Activated CD4-positive, alpha-beta T cell treated with anti-CD3 and anti-CD28 coated beads, Interleukin-2, amount 10 ng/mL, durations not matched to agents 7 days and 5 days (primary cell): ENCODE data around the gene HSPG2. TPM values are rescaled to one million over a fixed set of nuclear protein-coding genes. Genes with fewer than 3 reads are reported as not detected.

Experiments
- CTCF ChIA-PET: fragments of 350-600 bp; sonication (Branson Sonifier 250); formaldehyde crosslinking; loops from one replicate; lab custom pipeline; 2021; ENCODE audit warnings: antibody characterized with exemption; lab: Charles Lee
- POLR2A ChIA-PET: fragments of 350-600 bp; sonication (Branson Sonifier 250); formaldehyde crosslinking; loops from one replicate; lab custom pipeline; 2021; ENCODE audit warnings: antibody characterized with exemption; lab: Charles Lee
- DNase-seq: peaks from one replicate; pipeline ENCODE4 v3.0.0-alpha.2; 2020
- H3K27ac Mint-ChIP-seq: one replicate; pipeline ENCODE4 v1.8.0; 2021; ENCODE audit warnings: mild to moderate bottlenecking, moderate library complexity, mixed read lengths
- H3K27me3 Mint-ChIP-seq: one replicate; pipeline ENCODE4 v1.8.0; 2021; ENCODE audit warnings: mixed read lengths
- H3K36me3 Mint-ChIP-seq: one replicate; pipeline ENCODE4 v1.8.0; 2021; ENCODE audit warnings: low read depth, mixed read lengths
- H3K4me1 Mint-ChIP-seq: one replicate; pipeline ENCODE4 v1.8.0; 2021; ENCODE audit warnings: mixed read lengths
- H3K4me3 Mint-ChIP-seq: one replicate; pipeline ENCODE4 v1.8.0; 2021; ENCODE audit warnings: mild to moderate bottlenecking, moderate library complexity, mixed read lengths
- H3K9me3 Mint-ChIP-seq: one replicate; pipeline ENCODE4 v1.8.0; 2021; ENCODE audit warnings: mixed read lengths
- total RNA-seq, 2 experiments: library from RNA; stranded (reverse); gene quantifications; one replicate each; pipeline ENCODE4 v1.2.3, GENCODE V29; 2021

The HSPG2 gene
- total RNA-seq, 2 experiments from 2014 or later = 1.9 to 2.3 TPM

DNA sequence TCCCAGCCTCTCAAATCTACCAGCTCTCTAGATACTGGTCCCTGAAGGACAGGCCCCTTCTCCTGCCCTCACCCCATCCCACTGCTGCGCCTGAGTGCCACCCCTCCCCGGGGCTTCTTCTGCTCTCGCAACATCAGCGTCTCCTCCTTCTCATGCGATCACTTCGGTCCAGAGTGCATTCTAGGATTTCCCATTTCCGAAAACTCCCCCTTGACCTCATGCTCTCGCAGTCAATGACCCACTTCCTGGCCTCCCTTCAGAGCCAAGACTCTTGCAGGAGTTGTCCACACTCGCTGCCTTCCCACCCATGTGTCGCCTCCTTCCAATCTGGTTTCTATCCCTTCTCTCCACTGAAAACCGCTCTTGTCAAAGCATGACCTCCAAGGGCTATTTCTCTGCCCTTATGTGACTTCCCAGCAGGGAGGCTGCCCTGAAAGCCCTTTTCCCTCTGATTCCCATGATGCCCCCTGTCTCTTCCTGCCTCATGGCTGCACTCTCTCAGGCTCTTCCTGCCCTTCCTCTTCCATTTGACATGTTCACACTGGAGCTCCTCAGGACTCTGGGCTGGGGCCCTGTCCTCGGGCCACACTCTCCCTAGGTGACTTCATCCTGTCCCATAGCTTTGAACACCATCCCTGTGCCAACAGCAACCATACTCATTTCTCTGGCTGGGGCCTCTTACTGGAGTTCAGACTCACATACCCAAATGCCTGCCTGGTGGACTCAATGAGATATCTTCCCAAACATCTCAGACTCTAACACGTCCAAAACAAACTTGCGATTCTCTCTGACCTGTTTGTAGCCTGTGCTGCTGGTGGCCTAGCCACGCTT, 79.1 kb downstream of the HSPG2 start:
- POLR2A ChIA-PET = no interaction called here
- no peaks in the 10 kb centered on the region for H3K9me3 Mint-ChIP-seq
- H3K36me3 Mint-ChIP-seq = no peaks in the 10 kb centered on the region
- no peak for DNase-seq
- H3K27me3 Mint-ChIP-seq = no peaks in the 10 kb centered on the region
- H3K4me3 Mint-ChIP-seq = no peak overlapping the region
- H3K27ac Mint-ChIP-seq = no peak overlapping the region
- H3K4me1 Mint-ChIP-seq = peaks cover 5% of the 10 kb centered on the region
- CTCF ChIA-PET = no interaction called here

GRCh38 chr1:21857142-21857839, 79.8 kb downstream of the HSPG2 start:
- ChIA-PET CTCF (no interaction called here), POLR2A (no interaction called here)
- Mint-ChIP-seq H3K27me3 (no peaks in the 10 kb centered on the region), H3K9me3 (no peaks in the 10 kb centered on the region), H3K4me1 (peaks cover 7% of the 10 kb centered on the region), H3K27ac (no peak overlapping the region), H3K36me3 (no peaks in the 10 kb centered on the region), H3K4me3 (no peak overlapping the region)
- no peak for DNase-seq

DNA sequence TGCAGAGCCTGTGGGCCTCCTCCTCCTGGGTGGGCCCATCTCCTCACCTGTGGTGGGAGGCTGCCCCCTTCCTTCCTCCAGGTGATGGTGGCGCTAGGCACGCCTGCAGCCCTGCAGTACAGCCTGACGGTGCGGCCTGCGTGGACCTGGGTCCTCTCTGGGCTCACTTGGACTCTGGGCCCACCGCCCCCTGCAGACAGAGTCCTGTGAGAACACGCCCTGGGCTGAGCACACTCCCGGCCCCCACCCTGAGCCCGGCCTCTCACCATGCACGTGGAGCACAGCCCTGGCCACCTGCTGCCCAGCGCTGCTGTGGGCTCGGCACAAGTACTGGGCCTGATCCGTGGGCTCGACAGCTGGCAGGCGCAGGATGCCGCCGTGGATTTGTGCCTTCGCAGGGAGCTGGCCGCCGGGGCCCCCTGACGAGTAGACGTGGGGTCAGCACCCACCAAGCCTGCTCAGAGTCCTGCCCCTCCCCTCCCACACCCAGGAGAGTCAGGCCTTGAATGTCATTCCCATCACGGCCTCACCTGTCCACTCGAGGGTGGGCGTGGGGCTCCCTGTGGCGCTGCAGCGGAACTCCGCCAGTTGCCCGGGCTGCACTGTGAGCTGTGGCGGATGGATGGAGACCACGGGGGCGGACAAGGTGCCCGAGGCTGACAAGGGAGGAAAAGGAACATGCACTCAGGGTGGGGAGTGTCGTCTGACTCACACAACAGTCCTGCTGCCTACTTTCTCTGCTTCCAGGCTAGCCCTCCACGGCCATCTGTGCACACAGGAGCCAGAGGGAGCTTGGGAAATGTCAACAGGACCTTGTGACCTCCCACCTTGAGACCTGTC, 81.6 kb downstream of the HSPG2 start:
- no peaks in the 10 kb centered on the region for H3K36me3 Mint-ChIP-seq
- no peak for DNase-seq
- H3K9me3 Mint-ChIP-seq = no peaks in the 10 kb centered on the region
- ChIA-PET CTCF (no interaction called here), POLR2A (no interaction called here)
- H3K4me1 Mint-ChIP-seq = peaks cover 11% of the 10 kb centered on the region
- no peak overlapping the region for H3K27ac Mint-ChIP-seq
- H3K4me3 Mint-ChIP-seq = no peak overlapping the region
- H3K27me3 Mint-ChIP-seq = no peaks in the 10 kb centered on the region

GRCh38 chr1:21854751-21855131, 82.4 kb downstream of the HSPG2 start:
- no peak overlapping the region for H3K27ac Mint-ChIP-seq
- POLR2A ChIA-PET = no interaction called here

DNA sequence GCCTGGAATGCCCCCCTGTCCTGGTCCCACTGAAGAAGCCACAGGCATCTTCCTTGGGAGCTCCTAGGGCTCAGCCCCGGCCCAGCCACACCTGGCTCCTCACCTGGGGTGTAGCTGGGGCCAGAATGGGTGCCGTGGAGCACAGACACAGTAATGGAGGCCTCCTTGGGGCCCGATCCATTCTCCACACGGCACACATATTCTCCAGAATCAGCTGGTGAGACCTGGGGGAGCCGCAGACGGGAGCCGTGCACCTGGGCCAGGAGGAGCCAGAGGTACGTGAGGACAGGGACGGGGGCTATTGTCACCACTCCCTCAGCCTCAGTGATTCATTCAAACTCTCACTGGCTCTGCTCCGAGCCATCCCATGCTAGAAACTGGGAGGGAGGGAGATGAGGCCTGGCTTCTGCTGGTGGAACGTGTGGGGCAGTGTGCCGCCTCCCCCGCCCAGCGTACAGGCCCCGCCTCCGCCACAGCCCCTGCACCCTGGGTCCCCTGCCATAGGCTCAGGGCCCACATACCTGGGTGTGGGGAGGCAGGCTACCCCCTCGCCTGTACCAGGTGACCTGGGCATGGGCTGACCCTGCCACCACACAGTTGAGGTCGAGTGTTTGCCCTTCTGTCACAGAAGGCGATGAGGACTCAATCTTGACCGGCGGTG, 82.9 kb downstream of the HSPG2 start:
- H3K9me3 Mint-ChIP-seq = no peaks in the 10 kb centered on the region
- no peak for DNase-seq
- peaks cover 11% of the 10 kb centered on the region for H3K4me1 Mint-ChIP-seq
- H3K36me3 Mint-ChIP-seq = no peaks in the 10 kb centered on the region
- no peak overlapping the region for H3K4me3 Mint-ChIP-seq
- ChIA-PET POLR2A (no interaction called here), CTCF (no interaction called here)
- H3K27ac Mint-ChIP-seq = no peak overlapping the region
- H3K27me3 Mint-ChIP-seq = no peaks in the 10 kb centered on the region

More at GRCh38 chr1:21854751-21855131, 82.4 kb downstream of the HSPG2 start:
- Mint-ChIP-seq H3K27me3 (no peaks in the 10 kb centered on the region), H3K9me3 (no peaks in the 10 kb centered on the region), H3K4me1 (peaks cover 11% of the 10 kb centered on the region), H3K36me3 (no peaks in the 10 kb centered on the region), H3K4me3 (no peak overlapping the region)
- DNase-seq = no peak
- CTCF ChIA-PET = no interaction called here

DNA sequence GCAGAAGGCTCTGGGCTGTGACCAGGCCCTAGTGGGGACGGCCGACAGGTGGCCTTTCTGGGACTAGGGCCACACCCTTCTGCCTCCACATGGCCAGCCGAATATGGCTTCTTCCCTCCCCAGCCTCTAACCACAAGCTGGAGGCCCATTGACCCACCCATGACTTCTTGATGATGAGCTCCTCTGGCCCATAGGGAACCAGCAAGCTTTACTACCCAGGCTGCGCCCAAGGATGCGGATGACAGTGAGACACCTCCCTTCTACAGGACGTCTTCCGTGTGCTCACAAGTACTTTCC, 84.0 kb downstream of the HSPG2 start:
- ChIA-PET CTCF (no interaction called here), POLR2A (no interaction called here)
- no peak for DNase-seq
- no peak overlapping the region for H3K27ac Mint-ChIP-seq
- H3K9me3 Mint-ChIP-seq = no peaks in the 10 kb centered on the region
- no peaks in the 10 kb centered on the region for H3K36me3 Mint-ChIP-seq
- no peak overlapping the region for H3K4me3 Mint-ChIP-seq
- H3K27me3 Mint-ChIP-seq = no peaks in the 10 kb centered on the region
- H3K4me1 Mint-ChIP-seq = peaks cover 9% of the 10 kb centered on the region

DNA sequence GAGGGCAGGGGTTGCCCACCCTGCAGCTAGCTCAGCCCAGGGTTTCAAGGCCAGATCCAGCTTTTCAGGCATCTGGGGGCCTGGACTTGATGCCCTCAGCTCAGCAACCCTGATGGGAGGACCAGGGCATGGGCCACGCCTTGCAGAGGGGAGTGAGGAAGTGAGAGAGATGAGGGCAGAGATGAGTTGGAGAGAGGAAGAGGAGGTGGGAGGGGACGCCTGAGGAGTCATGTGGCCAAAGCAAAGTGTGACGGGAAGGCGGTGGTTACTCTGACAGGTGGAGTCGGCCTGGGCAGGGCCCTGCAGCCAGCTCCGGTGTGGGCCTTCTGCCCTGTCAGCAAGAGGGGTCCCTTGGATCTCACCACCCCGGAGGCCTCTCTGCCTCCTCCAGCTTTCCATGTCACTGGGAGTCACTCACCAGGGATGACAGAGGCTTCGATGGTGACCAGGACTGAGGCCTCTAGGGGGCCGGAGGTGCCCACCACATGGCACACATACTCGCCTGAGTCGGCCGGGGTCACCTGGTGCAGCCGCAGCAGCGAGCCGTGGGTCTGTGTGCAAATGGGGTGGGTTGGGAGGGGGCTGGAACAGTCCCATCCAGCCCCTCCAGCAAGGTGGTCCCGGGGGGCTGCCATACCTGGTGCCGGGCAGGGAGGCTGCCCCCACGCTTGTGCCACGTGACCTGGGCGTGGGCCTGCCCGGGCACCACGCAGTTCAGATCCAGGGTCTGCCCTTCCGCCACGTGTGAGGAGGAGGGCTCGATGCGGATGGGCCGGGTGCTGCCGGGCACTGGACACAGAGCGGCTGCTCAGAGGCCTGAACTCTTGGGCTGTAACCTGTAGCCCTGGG, 84.6 kb downstream of the HSPG2 start:
- Mint-ChIP-seq H3K27ac (peak overlapping the region; percentile 13), H3K27me3 (no peaks in the 10 kb centered on the region), H3K9me3 (no peaks in the 10 kb centered on the region), H3K4me3 (no peak overlapping the region), H3K36me3 (no peaks in the 10 kb centered on the region), H3K4me1 (peaks cover 6% of the 10 kb centered on the region)
- ChIA-PET POLR2A (no interaction called here), CTCF (no interaction called here)
- no peak for DNase-seq

DNA sequence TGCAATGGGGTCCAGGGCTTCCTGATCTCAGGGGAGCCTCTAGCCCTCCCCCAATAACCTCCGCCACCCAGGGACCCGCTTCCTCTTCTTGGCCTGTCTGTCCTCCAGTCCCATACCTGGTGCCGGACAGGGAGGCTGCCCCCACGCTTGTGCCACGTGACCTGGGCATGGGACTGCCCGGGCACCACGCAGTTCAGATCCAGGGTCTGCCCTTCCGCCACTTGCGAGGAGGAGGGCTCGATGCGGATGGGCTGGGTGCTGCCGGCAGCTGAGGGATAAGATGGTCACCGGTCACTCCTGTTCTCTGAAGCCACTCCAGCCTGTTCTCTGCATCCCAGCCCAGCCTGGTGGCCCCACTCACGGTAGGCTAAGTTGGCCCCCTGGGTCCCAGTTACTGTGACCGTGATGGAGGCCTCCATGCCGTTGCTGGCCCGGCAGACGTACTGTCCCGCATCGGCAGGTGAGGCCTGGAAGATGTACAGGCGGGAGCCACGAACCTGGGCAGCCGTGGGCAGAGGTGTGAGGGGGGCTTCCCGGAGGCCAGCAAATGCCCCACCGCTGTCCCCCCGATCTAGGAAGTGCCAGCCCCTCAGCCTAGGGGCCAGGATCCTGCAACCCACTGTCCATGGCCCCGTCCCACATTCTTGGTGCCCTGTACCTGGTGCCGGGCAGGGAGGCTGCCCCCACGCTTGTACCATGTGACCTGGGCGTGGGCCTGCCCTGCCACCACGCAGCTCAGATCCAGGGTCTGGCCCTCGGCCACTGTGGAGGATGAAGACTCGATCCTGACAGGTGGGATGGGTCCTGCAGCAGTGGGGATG, 85.5 kb downstream of the HSPG2 start:
- H3K27ac Mint-ChIP-seq = no peak overlapping the region
- H3K9me3 Mint-ChIP-seq = no peaks in the 10 kb centered on the region
- DNase-seq = no peak
- peaks cover 6% of the 10 kb centered on the region for H3K4me1 Mint-ChIP-seq
- no peaks in the 10 kb centered on the region for H3K27me3 Mint-ChIP-seq
- POLR2A ChIA-PET = no interaction called here
- no peaks in the 10 kb centered on the region for H3K36me3 Mint-ChIP-seq
- CTCF ChIA-PET = no interaction called here
- no peak overlapping the region for H3K4me3 Mint-ChIP-seq

DNA sequence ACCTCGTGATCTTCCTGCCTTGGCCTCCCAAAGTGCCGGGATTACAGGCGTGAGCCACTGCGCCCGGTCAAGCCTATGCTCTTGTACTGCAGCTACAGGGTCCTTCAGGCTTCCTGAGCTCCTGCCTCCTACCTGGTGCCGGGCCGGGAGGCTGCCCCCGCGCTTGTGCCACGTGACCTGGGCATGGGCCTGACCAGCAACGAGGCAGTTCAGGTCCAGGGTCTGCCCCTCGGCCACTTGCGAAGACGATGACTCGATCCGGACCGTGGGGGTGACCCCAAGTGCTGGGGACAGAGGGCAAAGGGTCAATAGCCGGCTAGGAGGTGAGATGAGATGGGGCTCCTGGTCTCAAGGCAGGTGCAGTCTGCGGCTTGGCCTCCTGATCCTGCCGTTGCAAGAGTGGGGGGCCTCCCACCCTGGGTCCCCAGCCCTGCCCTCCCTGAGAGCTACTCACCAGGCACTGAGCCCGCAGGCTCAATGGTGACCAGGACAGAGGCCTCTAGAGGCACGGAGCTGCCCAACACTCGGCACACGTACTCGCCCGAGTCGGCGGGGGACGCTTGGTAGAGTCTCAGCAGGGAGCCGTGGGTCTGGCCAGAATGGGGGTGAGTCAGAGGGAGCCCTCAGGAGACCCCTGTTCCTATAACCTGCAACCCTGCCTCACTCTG, 87.1 kb downstream of the HSPG2 start:
- ChIA-PET POLR2A (no interaction called here), CTCF (interaction anchor here (0.9 kb wide), 1 partner anchor 354 kb away, joined by 3 read pairs; no protein-coding TSS in a partner anchor)

GRCh38 chr1:21848524-21849174, 88.5 kb downstream of the HSPG2 start:
- Mint-ChIP-seq H3K27ac (no peak overlapping the region), H3K27me3 (no peaks in the 10 kb centered on the region), H3K4me1 (peaks cover 6% of the 10 kb centered on the region), H3K9me3 (no peaks in the 10 kb centered on the region), H3K4me3 (no peak overlapping the region), H3K36me3 (no peaks in the 10 kb centered on the region)
- POLR2A ChIA-PET = no interaction called here
- DNase-seq = no peak
- CTCF ChIA-PET = no interaction called here

More for the DNA sequence above, 87.1 kb downstream of the HSPG2 start:
- Mint-ChIP-seq H3K27ac (no peak overlapping the region), H3K9me3 (no peaks in the 10 kb centered on the region), H3K36me3 (no peaks in the 10 kb centered on the region), H3K27me3 (no peaks in the 10 kb centered on the region), H3K4me1 (peaks cover 6% of the 10 kb centered on the region), H3K4me3 (no peak overlapping the region)
- no peak for DNase-seq
